ENCODE data around the gene RHCG. TPM values are rescaled to one million over a fixed set of nuclear protein-coding genes. Genes with fewer than 3 reads are reported as not detected.

The RHCG gene
- total and polyA plus RNA-seq, 4 donors = 0.08 to 0.19 (median 0.15) TPM

DNA sequence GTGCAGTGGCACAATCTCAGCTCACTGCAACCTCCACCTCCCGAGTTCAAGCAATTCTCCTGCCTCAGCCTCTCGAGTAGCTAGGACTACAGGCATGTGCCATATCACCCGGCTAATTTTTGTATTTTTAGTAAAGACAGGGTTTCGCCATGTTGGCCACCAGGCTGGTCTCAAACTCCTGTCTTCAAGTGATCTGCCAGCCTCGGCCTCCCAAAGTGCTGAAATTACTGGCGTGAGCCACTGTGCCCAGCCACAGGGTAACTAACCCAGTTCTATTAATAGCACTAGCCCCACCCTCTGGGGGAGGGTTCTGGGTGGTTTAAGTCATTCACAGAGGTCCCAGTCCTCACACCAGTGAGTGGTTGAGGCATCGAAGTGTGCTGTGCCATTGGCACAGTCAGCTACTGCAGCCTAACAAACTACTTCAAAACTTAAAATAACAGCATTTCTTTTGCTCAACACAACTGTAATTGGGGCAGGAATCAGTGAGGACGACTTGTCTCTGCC is 44.0 kb downstream of the RHCG start:
- no peak for DNase-seq (ENCODE audit: low spot score)
- no peak overlapping the region for H3K27ac ChIP-seq (ENCODE audit: low read depth in 1 of 2, low read length in 2 of 2)
- WGBS = 84% methylated on average over 8 of the region's 8 CpGs
- TF ChIP-seq TAF1 (conservative IDR thresholded peaks at IDR 0.05) = no peak
- TF ChIP-seq, protein P1, sequence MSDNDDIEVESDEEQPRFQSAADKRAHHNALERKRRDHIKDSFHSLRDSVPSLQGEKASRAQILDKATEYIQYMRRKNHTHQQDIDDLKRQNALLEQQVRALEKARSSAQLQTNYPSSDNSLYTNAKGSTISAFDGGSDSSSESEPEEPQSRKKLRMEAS (IDR thresholded peaks at IDR 0.05) = no peak
- TF ChIP-seq YY1 (IDR thresholded peaks at IDR 0.05) = no peak
- no peak for TF ChIP-seq EGR1 (IDR thresholded peaks at IDR 0.05; ENCODE audit: low read depth in 2 of 2)
- TF ChIP-seq, protein P2, sequence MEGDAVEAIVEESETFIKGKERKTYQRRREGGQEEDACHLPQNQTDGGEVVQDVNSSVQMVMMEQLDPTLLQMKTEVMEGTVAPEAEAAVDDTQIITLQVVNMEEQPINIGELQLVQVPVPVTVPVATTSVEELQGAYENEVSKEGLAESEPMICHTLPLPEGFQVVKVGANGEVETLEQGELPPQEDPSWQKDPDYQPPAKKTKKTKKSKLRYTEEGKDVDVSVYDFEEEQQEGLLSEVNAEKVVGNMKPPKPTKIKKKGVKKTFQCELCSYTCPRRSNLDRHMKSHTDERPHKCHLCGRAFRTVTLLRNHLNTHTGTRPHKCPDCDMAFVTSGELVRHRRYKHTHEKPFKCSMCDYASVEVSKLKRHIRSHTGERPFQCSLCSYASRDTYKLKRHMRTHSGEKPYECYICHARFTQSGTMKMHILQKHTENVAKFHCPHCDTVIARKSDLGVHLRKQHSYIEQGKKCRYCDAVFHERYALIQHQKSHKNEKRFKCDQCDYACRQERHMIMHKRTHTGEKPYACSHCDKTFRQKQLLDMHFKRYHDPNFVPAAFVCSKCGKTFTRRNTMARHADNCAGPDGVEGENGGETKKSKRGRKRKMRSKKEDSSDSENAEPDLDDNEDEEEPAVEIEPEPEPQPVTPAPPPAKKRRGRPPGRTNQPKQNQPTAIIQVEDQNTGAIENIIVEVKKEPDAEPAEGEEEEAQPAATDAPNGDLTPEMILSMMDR (IDR thresholded peaks at IDR 0.05; ENCODE audit: low read depth, low read length, missing input control) = no peak
- no peak for TF ChIP-seq HNF4G (IDR thresholded peaks at IDR 0.05)
- TF ChIP-seq NR2F2 (IDR thresholded peaks at IDR 0.05) = no peak
- no peak for TF ChIP-seq RAD21 (IDR thresholded peaks at IDR 0.05)
- TF ChIP-seq, protein P3, sequence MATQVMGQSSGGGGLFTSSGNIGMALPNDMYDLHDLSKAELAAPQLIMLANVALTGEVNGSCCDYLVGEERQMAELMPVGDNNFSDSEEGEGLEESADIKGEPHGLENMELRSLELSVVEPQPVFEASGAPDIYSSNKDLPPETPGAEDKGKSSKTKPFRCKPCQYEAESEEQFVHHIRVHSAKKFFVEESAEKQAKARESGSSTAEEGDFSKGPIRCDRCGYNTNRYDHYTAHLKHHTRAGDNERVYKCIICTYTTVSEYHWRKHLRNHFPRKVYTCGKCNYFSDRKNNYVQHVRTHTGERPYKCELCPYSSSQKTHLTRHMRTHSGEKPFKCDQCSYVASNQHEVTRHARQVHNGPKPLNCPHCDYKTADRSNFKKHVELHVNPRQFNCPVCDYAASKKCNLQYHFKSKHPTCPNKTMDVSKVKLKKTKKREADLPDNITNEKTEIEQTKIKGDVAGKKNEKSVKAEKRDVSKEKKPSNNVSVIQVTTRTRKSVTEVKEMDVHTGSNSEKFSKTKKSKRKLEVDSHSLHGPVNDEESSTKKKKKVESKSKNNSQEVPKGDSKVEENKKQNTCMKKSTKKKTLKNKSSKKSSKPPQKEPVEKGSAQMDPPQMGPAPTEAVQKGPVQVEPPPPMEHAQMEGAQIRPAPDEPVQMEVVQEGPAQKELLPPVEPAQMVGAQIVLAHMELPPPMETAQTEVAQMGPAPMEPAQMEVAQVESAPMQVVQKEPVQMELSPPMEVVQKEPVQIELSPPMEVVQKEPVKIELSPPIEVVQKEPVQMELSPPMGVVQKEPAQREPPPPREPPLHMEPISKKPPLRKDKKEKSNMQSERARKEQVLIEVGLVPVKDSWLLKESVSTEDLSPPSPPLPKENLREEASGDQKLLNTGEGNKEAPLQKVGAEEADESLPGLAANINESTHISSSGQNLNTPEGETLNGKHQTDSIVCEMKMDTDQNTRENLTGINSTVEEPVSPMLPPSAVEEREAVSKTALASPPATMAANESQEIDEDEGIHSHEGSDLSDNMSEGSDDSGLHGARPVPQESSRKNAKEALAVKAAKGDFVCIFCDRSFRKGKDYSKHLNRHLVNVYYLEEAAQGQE (IDR thresholded peaks at IDR 0.05) = no peak
- no peak for TF ChIP-seq FOXA1 (IDR thresholded peaks at IDR 0.05)
- no peak for TF ChIP-seq SP1 (IDR thresholded peaks at IDR 0.05)
- TF ChIP-seq GABPA (IDR thresholded peaks at IDR 0.05 in 1 of 2, conservative IDR thresholded peaks at IDR 0.05 in 1 of 2) = no peak
- TF ChIP-seq, protein P4, sequence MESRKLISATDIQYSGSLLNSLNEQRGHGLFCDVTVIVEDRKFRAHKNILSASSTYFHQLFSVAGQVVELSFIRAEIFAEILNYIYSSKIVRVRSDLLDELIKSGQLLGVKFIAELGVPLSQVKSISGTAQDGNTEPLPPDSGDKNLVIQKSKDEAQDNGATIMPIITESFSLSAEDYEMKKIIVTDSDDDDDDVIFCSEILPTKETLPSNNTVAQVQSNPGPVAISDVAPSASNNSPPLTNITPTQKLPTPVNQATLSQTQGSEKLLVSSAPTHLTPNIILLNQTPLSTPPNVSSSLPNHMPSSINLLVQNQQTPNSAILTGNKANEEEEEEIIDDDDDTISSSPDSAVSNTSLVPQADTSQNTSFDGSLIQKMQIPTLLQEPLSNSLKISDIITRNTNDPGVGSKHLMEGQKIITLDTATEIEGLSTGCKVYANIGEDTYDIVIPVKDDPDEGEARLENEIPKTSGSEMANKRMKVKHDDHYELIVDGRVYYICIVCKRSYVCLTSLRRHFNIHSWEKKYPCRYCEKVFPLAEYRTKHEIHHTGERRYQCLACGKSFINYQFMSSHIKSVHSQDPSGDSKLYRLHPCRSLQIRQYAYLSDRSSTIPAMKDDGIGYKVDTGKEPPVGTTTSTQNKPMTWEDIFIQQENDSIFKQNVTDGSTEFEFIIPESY (IDR thresholded peaks at IDR 0.05) = no peak
- TF ChIP-seq HNF4A (conservative IDR thresholded peaks at IDR 0.05) = no peak
- no peak for TF ChIP-seq FOXA2 (IDR thresholded peaks at IDR 0.05)
- TF ChIP-seq, protein P5, sequence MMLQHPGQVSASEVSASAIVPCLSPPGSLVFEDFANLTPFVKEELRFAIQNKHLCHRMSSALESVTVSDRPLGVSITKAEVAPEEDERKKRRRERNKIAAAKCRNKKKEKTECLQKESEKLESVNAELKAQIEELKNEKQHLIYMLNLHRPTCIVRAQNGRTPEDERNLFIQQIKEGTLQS (IDR thresholded peaks at IDR 0.05) = no peak
- no peak for TF ChIP-seq JUND (IDR thresholded peaks at IDR 0.05)
- H3K27me3 ChIP-seq (ENCODE audit: control insufficient read depth in 4 of 4, insufficient read depth in 4 of 4, low read length in 3 of 4) = no peaks in the 10 kb centered on the region
- no peak overlapping the region for H3K9ac ChIP-seq (ENCODE audit: low read depth in 1 of 2, low read length in 2 of 2)
- no peak overlapping the region for H3K4me3 ChIP-seq (ENCODE audit: low read depth in 1 of 3, low read length in 3 of 3)
- H3K9me3 ChIP-seq (ENCODE audit: control insufficient read depth in 4 of 4, low read length in 3 of 4) = peaks cover 0 to 3% (median 0%) of the 10 kb centered on the region in 4 donors
- H3K36me3 ChIP-seq (ENCODE audit: control insufficient read depth in 4 of 4, insufficient read depth in 3 of 4, low read depth in 1 of 4, low read length in 3 of 4) = no peaks in the 10 kb centered on the region
- H3K4me1 ChIP-seq (ENCODE audit: control insufficient read depth in 4 of 4, insufficient read depth in 4 of 4, low read length in 3 of 4) = peaks cover 6 to 27% (median 26%) of the 10 kb centered on the region in 4 donors
